HEK293 (cell line): Measurements from ENCODE around the gene ZNF423.

Experiments
- CTCF ChIA-PET: fragments of 350-600 bp; formaldehyde crosslinking; extraction: SDS; loops from one replicate; lab custom pipeline; 2021; ENCODE audit warnings: antibody characterized with exemption; lab: Yijun Ruan, JAX
- POLR2A ChIA-PET: fragments of 300-600 bp; formaldehyde crosslinking; extraction: SDS; loops from one replicate; lab custom pipeline; 2020; ENCODE audit warnings: antibody characterized with exemption, inconsistent platforms; lab: Yijun Ruan, JAX
- H3K27ac ChIP-seq: fragments of 200-500 bp; sonication (Bioruptor generic); 2 replicates; pipeline ENCODE4 v1.5.1; 2014; ENCODE audit warnings: low read depth, low read length, control low read depth, inconsistent platforms; ENCODE audit errors: extremely low read depth
- H3K36me3 ChIP-seq, 2 experiments: fragments of 200-500 bp in 1 of 2; sonication (Bioruptor generic) in 1 of 2; 1 replicate in 1 of 2; 2 replicates in 1 of 2; pipeline ENCODE4 v1.5.1; 2014 to 2017; ENCODE audit warnings: inconsistent platforms in 2 of 2, low read length in 2 of 2; ENCODE audit not compliant: control insufficient read depth in 2 of 2, insufficient read depth in 1 of 2
- H3K4me1 ChIP-seq: fragments of 200-500 bp; sonication (Bioruptor generic); 2 replicates; pipeline ENCODE4 v1.5.1; 2014; ENCODE audit warnings: mild to moderate bottlenecking, low read length, inconsistent platforms; ENCODE audit not compliant: control insufficient read depth, insufficient read depth
- H3K4me3 ChIP-seq: 2 replicates; pipeline ENCODE4 v1.5.1; 2011; ENCODE audit warnings: low read depth, mild to moderate bottlenecking, control low read depth, low read length, moderate library complexity
- H3K9me3 ChIP-seq: fragments of 200-500 bp; sonication (Bioruptor generic); 2 replicates; pipeline ENCODE4 v1.5.1; 2014; ENCODE audit warnings: low read depth, low read length, inconsistent platforms; ENCODE audit not compliant: control insufficient read depth, insufficient read depth
- FEZF1 ChIP-seq: fragments of 450-650 bp; formaldehyde crosslinking; IDR thresholded peaks from 2 replicates; pipeline ENCODE4 v1.5.1; 2016; ENCODE audit warnings: missing biosample characterization, missing genetic modification characterization
- GFI1B ChIP-seq: fragments of 450-650 bp; formaldehyde crosslinking; IDR thresholded peaks from 2 replicates; pipeline ENCODE4 v1.5.1; 2016; ENCODE audit warnings: missing biosample characterization, missing genetic modification characterization
- ZBTB8A ChIP-seq: fragments of 450-650 bp; formaldehyde crosslinking; IDR thresholded peaks from 2 replicates; pipeline ENCODE4 v1.5.1; 2016; ENCODE audit warnings: missing biosample characterization, missing genetic modification characterization
- ZEB2 ChIP-seq: fragments of 450-650 bp; formaldehyde crosslinking; IDR thresholded peaks from 2 replicates; pipeline ENCODE4 v1.5.1; 2016; ENCODE audit warnings: missing biosample characterization, missing genetic modification characterization
- ZIC2 ChIP-seq: fragments of 450-650 bp; formaldehyde crosslinking; IDR thresholded peaks from 2 replicates; pipeline ENCODE4 v1.5.1; 2016; ENCODE audit warnings: missing biosample characterization, missing genetic modification characterization
- ZNF174 ChIP-seq: fragments of 450-650 bp; formaldehyde crosslinking; IDR thresholded peaks from 2 replicates; pipeline ENCODE4 v1.5.0; 2017; ENCODE audit warnings: missing biosample characterization, mild to moderate bottlenecking, missing genetic modification characterization
- ZNF37A ChIP-seq: fragments of 450-650 bp; IDR thresholded peaks from 2 replicates; pipeline ENCODE4 v1.5.1; 2018; ENCODE audit warnings: missing biosample characterization, missing genetic modification characterization
- ZNF530 ChIP-seq: fragments of 450-650 bp; formaldehyde crosslinking; IDR thresholded peaks from 2 replicates; pipeline ENCODE4 v1.5.1; 2016; ENCODE audit warnings: low read depth, missing biosample characterization, missing genetic modification characterization
- ZNF571 ChIP-seq: fragments of 450-650 bp; formaldehyde crosslinking; IDR thresholded peaks from 2 replicates; pipeline ENCODE4 v1.5.0; 2017; ENCODE audit warnings: missing biosample characterization, missing genetic modification characterization
- ZNF658 ChIP-seq: fragments of 450-650 bp; formaldehyde crosslinking; IDR thresholded peaks from 2 replicates; pipeline ENCODE4; 2016; ENCODE audit warnings: missing biosample characterization, missing genetic modification characterization
- ZNF768 ChIP-seq: fragments of 450-650 bp; formaldehyde crosslinking; IDR thresholded peaks from 2 replicates; pipeline ENCODE4 v1.5.1; 2018; ENCODE audit warnings: missing biosample characterization, mild to moderate bottlenecking, missing genetic modification characterization
- TF ChIP-seq, protein P1 (sequence below): fragments of 450-650 bp; formaldehyde crosslinking; IDR thresholded peaks from 2 replicates; pipeline ENCODE4 v1.5.1; 2016; ENCODE audit warnings: missing biosample characterization, missing genetic modification characterization, low read depth
- TF ChIP-seq, protein P2 (sequence below): fragments of 450-650 bp; formaldehyde crosslinking; IDR thresholded peaks from 2 replicates; pipeline ENCODE4 v1.5.1; 2016; ENCODE audit warnings: missing biosample characterization, missing genetic modification characterization
- TF ChIP-seq, protein P3 (sequence below): fragments of 450-650 bp; formaldehyde crosslinking; IDR thresholded peaks from 2 replicates; pipeline ENCODE4; 2016; ENCODE audit warnings: missing biosample characterization, missing genetic modification characterization
- TF ChIP-seq, protein P4 (sequence below): fragments of 450-650 bp; formaldehyde crosslinking; conservative IDR thresholded peaks from 2 replicates; pipeline ENCODE4 v1.5.1; 2016; ENCODE audit warnings: low read depth, missing biosample characterization, missing genetic modification characterization

ZNF423 gene

DNA sequence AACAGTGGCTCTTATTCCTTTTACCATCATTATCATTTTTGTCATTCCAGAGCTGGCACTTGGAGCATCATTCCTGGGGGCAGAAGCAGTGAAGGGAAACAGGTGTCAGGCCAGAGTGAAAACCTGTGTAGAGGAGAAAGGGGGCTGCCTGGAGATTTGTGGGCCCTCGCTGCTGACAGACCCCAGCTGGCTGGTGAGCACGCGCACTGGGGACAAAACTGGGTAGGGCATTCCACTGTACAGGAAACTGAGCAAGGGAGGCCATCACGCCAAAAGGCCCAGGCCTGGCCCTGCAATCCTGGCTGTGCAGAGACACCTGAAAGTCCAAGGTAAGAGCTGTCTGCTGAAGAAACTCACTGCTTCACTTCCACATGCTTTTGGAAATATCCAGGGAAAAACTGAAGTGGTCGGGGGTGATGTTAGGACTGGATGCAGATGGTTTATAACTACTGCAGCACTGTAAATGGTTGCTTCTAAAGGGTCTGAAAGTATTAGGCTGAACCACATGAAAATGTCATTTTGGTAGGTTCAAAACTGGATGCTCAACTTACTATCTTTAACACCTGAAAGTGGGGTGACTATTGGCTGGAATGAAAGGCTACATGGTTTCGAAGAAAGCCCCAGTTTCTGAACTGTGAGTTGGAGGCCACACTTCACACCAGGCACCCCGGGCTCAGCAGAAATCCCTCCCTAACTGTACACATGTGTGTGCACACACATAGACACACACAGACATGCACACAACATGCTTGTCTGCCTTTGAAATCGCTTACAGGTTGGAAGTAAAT, 257.3 kb downstream of the ZNF423 start (continued):
- TF ChIP-seq, protein P1, sequence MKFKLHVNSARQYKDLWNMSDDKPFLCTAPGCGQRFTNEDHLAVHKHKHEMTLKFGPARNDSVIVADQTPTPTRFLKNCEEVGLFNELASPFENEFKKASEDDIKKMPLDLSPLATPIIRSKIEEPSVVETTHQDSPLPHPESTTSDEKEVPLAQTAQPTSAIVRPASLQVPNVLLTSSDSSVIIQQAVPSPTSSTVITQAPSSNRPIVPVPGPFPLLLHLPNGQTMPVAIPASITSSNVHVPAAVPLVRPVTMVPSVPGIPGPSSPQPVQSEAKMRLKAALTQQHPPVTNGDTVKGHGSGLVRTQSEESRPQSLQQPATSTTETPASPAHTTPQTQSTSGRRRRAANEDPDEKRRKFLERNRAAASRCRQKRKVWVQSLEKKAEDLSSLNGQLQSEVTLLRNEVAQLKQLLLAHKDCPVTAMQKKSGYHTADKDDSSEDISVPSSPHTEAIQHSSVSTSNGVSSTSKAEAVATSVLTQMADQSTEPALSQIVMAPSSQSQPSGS (tag by site-specific recombination): no peak
- TF ChIP-seq ZNF174 (tag by site-specific recombination): no peak

DNA sequence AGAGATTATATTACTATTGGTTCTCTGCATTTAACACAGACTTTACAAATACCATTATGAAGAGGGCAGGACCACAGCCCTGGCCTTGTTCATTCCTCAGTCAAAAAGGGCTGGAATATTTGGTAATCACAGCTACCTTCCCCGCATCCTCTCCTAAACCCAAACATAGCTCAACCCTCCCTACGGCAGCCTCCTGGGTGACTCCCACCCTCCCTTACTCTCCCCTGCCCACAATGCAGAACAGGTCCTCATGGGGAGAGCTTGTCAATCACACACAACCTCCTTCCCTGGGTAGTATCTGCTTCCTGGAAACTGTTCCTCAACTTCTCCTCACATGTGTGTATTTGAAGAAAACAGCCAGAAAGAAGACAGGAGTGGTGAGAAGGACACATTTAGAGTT, 258.1 kb downstream of the ZNF423 start:
- POLR2A ChIA-PET: no interaction called here
- Histone ChIP-seq H3K27ac (no peak overlapping the region), H3K9me3 (no peaks in the 10 kb centered on the region), H3K36me3 (no peaks in the 10 kb centered on the region), H3K4me1 (no peaks in the 10 kb centered on the region), H3K4me3 (no peak overlapping the region)
- no peak for TF ChIP-seq ZNF37A (tag by site-specific recombination)
- TF ChIP-seq, protein P2, sequence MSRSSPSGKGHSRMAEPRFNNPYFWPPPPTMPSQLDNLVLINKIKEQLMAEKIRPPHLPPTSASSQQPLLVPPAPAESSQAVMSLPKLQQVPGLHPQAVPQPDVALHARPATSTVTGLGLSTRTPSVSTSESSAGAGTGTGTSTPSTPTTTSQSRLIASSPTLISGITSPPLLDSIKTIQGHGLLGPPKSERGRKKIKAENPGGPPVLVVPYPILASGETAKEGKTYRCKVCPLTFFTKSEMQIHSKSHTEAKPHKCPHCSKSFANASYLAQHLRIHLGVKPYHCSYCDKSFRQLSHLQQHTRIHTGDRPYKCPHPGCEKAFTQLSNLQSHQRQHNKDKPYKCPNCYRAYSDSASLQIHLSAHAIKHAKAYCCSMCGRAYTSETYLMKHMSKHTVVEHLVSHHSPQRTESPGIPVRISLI (tag by site-specific recombination): no peak
- TF ChIP-seq ZNF530 (tag by site-specific recombination): no peak
- TF ChIP-seq, protein P3, sequence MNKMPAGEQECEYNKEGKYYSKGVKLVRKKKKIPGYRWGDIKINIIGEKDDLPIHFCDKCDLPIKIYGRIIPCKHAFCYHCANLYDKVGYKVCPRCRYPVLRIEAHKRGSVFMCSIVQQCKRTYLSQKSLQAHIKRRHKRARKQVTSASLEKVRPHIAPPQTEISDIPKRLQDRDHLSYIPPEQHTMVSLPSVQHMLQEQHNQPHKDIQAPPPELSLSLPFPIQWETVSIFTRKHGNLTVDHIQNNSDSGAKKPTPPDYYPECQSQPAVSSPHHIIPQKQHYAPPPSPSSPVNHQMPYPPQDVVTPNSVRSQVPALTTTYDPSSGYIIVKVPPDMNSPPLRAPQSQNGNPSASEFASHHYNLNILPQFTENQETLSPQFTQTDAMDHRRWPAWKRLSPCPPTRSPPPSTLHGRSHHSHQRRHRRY (tag by site-specific recombination): no peak
- CTCF ChIA-PET: interaction anchor here (1.1 to 1.4 kb wide), 2 partner anchors 42 to 259 kb away, joined by 3 to 4 read pairs; no protein-coding TSS in a partner anchor

DNA sequence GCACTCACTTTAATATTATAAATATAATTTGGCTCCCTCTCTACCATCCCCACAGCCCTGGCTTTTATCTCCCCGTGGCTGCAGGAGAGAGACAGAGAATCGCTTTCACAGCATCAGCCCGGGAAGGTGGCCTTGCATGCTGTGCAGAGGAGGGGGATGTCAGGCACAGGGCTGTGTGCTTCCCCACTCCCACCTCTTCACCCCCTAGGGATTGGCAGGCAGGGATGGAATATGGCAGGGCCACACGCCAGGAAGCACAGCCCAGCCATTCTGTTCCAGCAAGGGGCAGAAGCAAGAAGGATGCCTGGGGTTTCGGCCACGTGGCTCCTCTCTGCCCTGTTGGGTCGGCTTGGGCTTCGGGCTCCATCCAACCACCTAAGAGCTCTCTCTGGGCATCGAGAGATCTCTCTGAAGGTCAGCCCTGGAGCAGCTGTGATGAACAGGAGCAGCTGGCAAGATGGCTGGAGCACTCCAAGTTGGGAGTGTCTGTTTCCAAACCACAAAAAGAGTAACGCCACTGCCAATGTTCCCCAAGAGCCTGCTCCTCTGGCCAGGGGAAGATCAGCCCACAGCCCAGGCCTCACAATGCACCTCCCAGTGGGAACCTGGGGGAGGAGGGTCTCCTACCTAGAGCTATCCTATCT, 259.1 kb downstream of the ZNF423 start:
- Histone ChIP-seq H3K9me3 (no peaks in the 10 kb centered on the region), H3K4me3 (no peak overlapping the region), H3K36me3 (no peaks in the 10 kb centered on the region), H3K27ac (no peak overlapping the region), H3K4me1 (no peaks in the 10 kb centered on the region)
- CTCF ChIA-PET: interaction anchor here (1.1 to 1.8 kb wide), 4 partner anchors 41 to 261 kb away, joined by 3 to 8 read pairs (median 4); no protein-coding TSS in a partner anchor
- TF ChIP-seq ZBTB8A: no peak
- TF ChIP-seq FEZF1: no peak
- TF ChIP-seq, protein P4, sequence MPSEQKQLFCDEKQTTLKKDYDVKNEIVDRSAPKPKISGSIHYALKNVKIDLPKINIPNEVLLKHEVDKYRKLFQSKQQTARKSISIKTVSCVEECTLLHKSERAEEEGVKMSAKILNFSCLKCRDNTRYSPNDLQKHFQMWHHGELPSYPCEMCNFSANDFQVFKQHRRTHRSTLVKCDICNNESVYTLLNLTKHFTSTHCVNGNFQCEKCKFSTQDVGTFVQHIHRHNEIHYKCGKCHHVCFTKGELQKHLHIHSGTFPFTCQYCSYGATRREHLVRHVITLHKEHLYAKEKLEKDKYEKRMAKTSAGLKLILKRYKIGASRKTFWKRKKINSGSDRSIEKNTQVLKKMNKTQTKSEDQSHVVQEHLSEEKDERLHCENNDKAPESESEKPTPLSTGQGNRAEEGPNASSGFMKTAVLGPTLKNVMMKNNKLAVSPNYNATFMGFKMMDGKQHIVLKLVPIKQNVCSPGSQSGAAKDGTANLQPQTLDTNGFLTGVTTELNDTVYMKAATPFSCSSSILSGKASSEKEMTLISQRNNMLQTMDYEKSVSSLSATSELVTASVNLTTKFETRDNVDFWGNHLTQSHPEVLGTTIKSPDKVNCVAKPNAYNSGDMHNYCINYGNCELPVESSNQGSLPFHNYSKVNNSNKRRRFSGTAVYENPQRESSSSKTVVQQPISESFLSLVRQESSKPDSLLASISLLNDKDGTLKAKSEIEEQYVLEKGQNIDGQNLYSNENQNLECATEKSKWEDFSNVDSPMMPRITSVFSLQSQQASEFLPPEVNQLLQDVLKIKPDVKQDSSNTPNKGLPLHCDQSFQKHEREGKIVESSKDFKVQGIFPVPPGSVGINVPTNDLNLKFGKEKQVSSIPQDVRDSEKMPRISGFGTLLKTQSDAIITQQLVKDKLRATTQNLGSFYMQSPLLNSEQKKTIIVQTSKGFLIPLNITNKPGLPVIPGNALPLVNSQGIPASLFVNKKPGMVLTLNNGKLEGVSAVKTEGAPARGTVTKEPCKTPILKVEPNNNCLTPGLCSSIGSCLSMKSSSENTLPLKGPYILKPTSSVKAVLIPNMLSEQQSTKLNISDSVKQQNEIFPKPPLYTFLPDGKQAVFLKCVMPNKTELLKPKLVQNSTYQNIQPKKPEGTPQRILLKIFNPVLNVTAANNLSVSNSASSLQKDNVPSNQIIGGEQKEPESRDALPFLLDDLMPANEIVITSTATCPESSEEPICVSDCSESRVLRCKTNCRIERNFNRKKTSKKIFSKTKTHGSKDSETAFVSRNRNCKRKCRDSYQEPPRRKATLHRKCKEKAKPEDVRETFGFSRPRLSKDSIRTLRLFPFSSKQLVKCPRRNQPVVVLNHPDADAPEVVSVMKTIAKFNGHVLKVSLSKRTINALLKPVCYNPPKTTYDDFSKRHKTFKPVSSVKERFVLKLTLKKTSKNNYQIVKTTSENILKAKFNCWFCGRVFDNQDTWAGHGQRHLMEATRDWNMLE: no peak
- no peak for TF ChIP-seq ZNF768 (tag by site-specific recombination)
- TF ChIP-seq GFI1B (tag by site-specific recombination): no peak
- TF ChIP-seq ZNF571 (tag by site-specific recombination): no peak
- no peak for TF ChIP-seq ZEB2
- TF ChIP-seq ZNF658 (tag by site-specific recombination): no peak
- TF ChIP-seq ZIC2 (tag by site-specific recombination): peak; percentile 84
- POLR2A ChIA-PET: no interaction called here
